NCI-H2227 (cell line): ENCODE measurements around the gene CLCN1.

Source experiments
- DNase-seq: peaks from one replicate; lab custom pipeline; 2025; ENCODE audit not compliant: unreplicated experiment; lab: John Stamatoyannopoulos, UW

CLCN1 gene

DNA sequence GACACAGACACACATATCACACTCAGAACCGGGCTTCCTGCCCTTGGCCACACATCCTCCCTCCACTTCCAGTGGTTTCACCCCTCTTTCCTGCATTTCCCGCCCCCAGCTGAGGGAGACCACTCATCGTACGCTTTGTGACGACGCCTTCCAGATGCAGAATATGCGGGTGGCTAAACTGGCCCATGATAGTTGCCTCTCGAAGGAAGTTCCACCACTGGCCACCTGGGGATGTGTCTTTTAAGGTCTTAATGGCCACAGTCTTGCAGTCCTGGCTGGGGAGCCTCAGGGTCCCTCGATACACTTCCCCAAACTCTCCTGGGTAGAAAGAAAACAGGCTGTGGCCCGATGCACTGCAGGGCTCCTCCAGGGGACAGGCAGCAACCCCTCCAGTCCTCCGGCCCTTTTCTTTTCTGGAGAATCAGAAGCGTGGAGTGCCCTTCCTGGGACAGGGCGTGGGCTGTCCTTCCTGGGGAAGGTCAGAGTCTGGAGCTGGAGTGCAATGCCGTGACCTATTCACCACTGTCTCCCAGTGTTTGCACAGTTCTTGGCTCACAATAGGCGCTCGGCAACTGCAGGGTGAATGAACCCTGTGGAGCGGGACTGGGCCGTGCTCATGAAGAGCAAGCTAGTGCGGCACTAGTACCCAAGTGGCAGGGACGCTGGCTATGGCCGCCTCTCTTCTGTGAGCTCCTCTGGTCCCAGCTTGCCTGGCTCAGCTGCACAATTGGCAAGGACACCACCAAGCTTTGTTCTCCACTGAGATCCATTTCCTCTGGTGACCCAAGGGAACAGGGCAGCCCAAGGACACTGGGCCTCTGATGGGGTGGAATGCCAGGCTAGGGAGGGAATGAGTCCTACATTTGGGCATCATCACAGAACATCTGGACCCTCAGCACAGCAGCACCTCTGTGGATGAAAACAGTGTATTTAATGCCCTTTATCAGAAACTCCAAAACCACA, 79.6 kb downstream of the CLCN1 start:
- no peak for DNase-seq

DNA sequence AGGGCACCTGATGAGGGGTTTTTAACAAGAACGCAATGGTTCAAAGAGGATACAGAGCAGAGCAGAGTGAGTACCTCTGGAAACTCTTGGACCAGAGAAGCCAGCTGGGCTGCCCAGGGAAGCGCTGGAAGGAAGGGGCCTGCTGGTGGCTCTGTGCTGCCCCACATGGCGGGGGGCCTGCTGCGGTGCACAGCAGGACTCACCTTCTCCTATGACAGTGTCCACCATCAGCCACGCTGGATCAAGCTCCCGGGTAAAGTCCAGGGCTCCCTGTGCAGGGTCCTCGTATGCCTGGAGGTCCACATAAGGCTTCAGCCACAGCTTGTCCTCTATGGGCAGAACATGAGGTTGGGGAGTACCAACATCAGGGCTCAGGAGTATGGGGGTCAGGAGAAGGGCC, 80.3 kb downstream of the CLCN1 start:
- no peak for DNase-seq

DNA sequence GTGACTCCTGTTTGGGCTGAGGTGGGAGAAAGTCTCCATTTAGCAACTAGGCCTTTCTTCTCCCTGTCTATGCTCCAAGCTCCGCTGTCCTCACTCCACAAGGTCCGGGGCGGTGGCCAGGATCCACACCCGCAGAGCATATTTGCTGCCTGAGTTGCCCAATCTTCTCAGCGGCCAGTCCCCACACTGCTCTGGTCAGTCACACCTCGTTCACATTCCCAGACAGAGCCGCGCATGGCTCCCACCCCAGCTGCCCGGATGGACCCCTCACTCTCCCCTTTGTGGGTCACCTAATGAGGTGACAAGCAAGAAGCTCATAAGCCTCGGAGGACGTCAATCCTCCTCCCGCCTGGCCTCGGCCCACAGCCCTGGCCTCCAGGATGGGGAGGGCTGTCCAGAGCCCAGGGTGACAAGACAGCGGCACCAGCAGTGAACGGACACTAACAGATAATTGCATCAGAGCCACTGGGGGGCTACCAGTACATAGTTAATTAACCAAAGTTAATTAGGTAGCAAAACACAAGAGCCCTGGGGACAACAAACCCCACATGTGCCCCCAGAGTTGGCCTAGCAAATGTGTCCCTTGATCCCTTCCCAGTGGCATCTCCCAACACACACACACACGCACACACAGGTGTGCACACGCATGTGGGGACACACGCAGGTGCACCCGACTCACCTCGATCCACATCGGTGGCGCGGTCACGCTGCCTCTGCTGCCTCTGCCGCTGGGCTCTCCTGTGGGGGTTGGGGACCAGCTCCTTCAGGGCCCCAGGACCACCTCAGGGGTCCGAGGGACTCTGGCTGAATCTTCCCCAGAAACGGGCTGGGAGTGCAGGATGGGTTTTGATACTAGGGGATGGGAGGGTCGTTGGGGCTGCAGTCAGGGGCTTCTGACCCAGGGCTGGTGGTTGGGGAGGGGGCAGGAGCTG, 81.0 kb downstream of the CLCN1 start:
- no peak for DNase-seq

DNA sequence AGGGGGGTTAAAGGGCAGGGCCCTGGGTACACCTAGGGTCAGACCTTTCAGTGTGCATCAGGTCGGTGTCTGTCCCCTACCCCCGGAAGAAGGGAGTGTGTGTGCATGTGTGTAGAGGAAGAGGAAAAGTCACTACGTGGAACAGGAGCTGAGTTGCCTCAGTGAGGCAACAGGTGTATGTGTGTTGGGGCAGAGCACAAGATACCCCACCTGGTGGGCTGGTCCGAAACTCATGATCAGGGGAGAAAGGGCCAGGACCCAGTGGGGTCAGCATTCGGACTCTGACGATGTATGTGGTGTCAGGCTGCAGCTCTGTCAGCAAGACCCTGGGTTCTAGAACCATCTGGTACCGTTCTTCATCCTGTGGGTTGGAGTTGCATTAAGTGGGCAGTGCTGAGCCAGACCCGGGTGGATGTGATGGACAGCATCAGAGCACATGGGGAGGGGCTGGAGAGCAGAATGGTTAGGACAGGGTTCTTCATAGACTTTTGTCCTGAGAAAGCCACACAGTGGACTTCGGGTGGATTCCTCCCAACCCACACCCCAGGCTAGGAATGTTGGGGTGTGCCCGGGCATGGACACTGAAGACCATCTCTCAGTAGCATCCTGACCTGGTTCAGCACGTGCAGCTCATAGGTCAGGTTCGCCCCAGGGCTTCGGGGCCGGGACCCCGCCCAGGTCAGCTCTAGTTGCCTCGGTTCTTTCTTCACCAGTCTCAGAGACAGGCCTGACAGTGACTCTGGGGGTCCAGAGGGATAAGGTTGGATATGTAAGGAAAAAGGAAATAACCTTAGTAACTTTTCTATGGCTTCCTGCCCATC, 82.0 kb downstream of the CLCN1 start:
- no peak for DNase-seq

DNA sequence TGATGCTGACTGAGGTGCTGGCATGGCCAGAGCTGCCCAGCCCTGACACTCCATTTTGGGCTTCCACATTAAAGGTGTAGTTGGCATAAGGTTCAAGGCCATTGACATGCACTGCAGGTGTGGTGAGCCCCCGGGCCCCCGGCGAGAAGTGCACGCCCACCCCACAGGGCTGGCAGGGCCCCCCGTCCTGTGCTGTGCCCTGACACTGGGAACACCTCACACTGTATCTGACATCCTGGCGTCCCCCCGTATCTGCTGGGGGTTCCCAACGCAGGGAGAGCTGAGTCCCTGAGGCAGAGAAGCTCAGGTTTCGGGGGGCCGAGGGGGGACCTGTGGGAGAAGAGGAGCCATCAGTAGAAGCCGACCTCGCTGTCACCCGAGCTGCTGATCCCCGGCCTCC, 82.7 kb downstream of the CLCN1 start:
- DNase-seq: no peak

DNA sequence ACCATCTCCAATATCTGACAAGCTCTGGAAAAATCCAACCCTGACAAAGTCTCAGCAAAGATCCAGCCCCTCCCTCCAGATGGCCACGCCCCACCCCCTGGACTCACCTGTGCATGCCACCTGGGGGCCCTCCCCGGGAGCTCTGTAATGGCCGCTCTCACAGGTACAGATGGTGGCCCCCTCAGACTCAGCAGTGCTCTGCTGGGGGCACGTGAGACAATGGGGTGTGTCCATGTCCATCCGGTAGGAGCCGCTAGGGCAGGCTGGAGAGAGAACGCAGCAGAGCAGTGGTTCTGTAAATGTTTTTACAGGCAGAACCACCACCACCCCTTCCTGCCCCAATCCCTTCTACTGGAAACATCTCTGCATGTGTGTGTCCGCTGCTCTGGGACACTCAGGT, 83.2 kb downstream of the CLCN1 start:
- no peak for DNase-seq

DNA sequence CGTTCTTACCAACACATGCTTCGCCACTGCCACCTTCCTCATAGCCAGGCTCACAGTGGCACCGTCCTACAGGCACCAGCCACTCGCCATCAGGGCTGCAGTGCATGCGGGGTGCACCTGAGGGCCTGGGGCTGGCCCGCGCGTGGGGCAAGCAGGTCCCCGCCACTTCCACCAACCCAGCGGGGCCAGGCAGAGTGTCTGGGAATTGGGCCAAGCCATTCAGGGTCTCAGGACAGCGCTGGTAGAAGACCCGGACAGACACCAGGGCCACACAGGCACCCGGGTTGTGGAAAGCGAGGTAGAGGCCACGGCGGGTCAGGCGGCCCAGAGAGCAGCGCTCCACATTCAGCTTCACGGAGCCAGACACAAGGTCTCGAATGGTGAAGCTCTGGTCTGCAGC, 83.7 kb downstream of the CLCN1 start:
- no peak for DNase-seq

DNA sequence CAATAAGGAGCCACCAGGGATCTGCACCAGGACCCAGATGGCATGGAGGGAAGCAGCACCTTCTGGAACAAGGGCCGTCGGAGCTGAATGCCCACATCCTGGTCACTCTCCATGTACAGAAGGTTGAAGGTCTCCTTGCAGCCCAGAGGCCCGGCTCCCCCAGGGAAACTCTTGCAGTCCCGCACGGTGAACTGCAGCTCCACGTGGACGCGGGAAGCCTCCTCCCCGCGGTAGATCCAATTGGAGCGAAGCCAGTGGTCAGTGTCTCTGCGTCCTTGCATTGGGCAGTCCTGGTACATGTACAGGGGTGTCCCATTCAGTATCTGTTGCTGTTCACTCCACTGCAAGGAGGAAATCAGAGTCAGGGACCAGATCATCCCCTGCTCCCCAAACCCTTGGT, 85.4 kb downstream of the CLCN1 start:
- no peak for DNase-seq
